Thymus (tissue), 11 donors: ENCODE data around the gene MAGI2. TPM values are rescaled to one million over a fixed set of nuclear protein-coding genes. Genes with fewer than 3 reads are reported as not detected.

Experiments used
- DNase-seq, 9 donors: peaks; one replicate each; pipeline ENCODE4 v3.0.0-alpha.2; 2013; ENCODE audit warnings: low spot score in 9 of 9, low read depth in 6 of 9, missing footprints in 1 of 9
- H3K27ac ChIP-seq, 2 donors: one replicate each; pipeline ENCODE4 v1.5.1; 2013; ENCODE audit warnings: control low read depth in 1 of 2, low read depth in 1 of 2, low read length in 1 of 2, mild to moderate bottlenecking in 1 of 2, moderate library complexity in 1 of 2
- H3K27me3 ChIP-seq, 2 donors: one replicate each; pipeline ENCODE4 v1.5.1; 2013; ENCODE audit warnings: low read length in 1 of 2; ENCODE audit not compliant: control insufficient read depth in 2 of 2, insufficient read depth in 1 of 2
- H3K36me3 ChIP-seq, 2 donors: one replicate each; pipeline ENCODE4 v1.5.1; 2013; ENCODE audit warnings: low read length in 1 of 2, mild to moderate bottlenecking in 1 of 2, moderate library complexity in 1 of 2; ENCODE audit not compliant: control insufficient read depth in 2 of 2, insufficient read depth in 2 of 2
- H3K4me1 ChIP-seq, 2 donors: one replicate each; pipeline ENCODE4 v1.5.1; 2013; ENCODE audit warnings: low read length in 2 of 2; ENCODE audit not compliant: control insufficient read depth in 2 of 2, insufficient read depth in 2 of 2
- H3K4me3 ChIP-seq, 2 donors: one replicate each; pipeline ENCODE4 v1.5.1; 2013; ENCODE audit warnings: low read length in 2 of 2, control low read depth in 1 of 2, mild to moderate bottlenecking in 1 of 2
- H3K9me3 ChIP-seq, 2 donors: one replicate each; pipeline ENCODE4 v1.5.1; 2013; ENCODE audit warnings: low read length in 1 of 2, mild to moderate bottlenecking in 1 of 2; ENCODE audit not compliant: control insufficient read depth in 2 of 2, insufficient read depth in 1 of 2
- WGBS: extraction: QIAGEN DNeasy Blood & Tissue Kit; methylation state at CpG from one replicate; pipeline ENCODE4 v1.1.7; 2013; 5-methylcytosine and 5-hydroxymethylcytosine counted together
- polyA plus RNA-seq: library from polyadenylated mRNA; stranded (reverse); fragments of 200-250 nt; gene quantifications from one replicate; pipeline ENCODE4 v1.2.3, GENCODE V29; 2013
- total RNA-seq: library from RNA; stranded (reverse); fragments of 120-200 nt; gene quantifications from one replicate; pipeline ENCODE4 v1.2.4, GENCODE V29; 2013
- donor health status: healthy.

Gene MAGI2
- total and polyA plus RNA-seq, 2 donors: 0.42 to 1.7 TPM

- DNase-seq: no peak
- Histone ChIP-seq H3K27me3 (no peaks in the 10 kb centered on the region), H3K4me1 (no peaks in the 10 kb centered on the region), H3K9me3 (no peaks in the 10 kb centered on the region), H3K27ac (no peak overlapping the region), H3K36me3 (no peaks in the 10 kb centered on the region), H3K4me3 (no peak overlapping the region)
- WGBS: 94% methylated on average over 7 of the region's 7 CpGs
These were observed 159.8 kb downstream of the MAGI2 start for GRCh38 chr7:79293655-79294142.

GRCh38 chr7:79292834-79293233 lies 160.6 kb downstream of the MAGI2 start:
- no peaks in the 10 kb centered on the region for H3K36me3 ChIP-seq
- H3K27me3 ChIP-seq: no peaks in the 10 kb centered on the region
- no peaks in the 10 kb centered on the region for H3K4me1 ChIP-seq
- H3K9me3 ChIP-seq: no peaks in the 10 kb centered on the region
- 96% methylated on average over 2 of the region's 2 CpGs for WGBS
- no peak for DNase-seq
- no peak overlapping the region for H3K4me3 ChIP-seq
- no peak overlapping the region for H3K27ac ChIP-seq

- no peaks in the 10 kb centered on the region for H3K4me1 ChIP-seq
- no peak overlapping the region for H3K4me3 ChIP-seq
- no peaks in the 10 kb centered on the region for H3K9me3 ChIP-seq
- H3K36me3 ChIP-seq: no peaks in the 10 kb centered on the region
- H3K27me3 ChIP-seq: no peaks in the 10 kb centered on the region
- no peak for DNase-seq
- no peak overlapping the region for H3K27ac ChIP-seq
These were observed 162.0 kb downstream of the MAGI2 start for GRCh38 chr7:79291498-79291865.

- Histone ChIP-seq H3K36me3 (no peaks in the 10 kb centered on the region), H3K4me3 (no peak overlapping the region), H3K27ac (no peak overlapping the region), H3K27me3 (no peaks in the 10 kb centered on the region), H3K9me3 (no peaks in the 10 kb centered on the region), H3K4me1 (no peaks in the 10 kb centered on the region)
- DNase-seq: no peak
- WGBS: 93% methylated on average over 4 of the region's 4 CpGs
These were observed 162.5 kb downstream of the MAGI2 start for GRCh38 chr7:79290841-79291497.

- no peak overlapping the region for H3K4me3 ChIP-seq
- WGBS: 95% methylated on average over 3 of the region's 3 CpGs
- H3K27me3 ChIP-seq: no peaks in the 10 kb centered on the region
- H3K36me3 ChIP-seq: no peaks in the 10 kb centered on the region
- no peak for DNase-seq
- H3K9me3 ChIP-seq: no peaks in the 10 kb centered on the region
- H3K4me1 ChIP-seq: no peaks in the 10 kb centered on the region
- no peak overlapping the region for H3K27ac ChIP-seq
These were observed 163.1 kb downstream of the MAGI2 start for GRCh38 chr7:79290398-79290797.

- Histone ChIP-seq H3K27ac (no peak overlapping the region), H3K4me3 (no peak overlapping the region), H3K4me1 (no peaks in the 10 kb centered on the region), H3K36me3 (no peaks in the 10 kb centered on the region), H3K27me3 (no peaks in the 10 kb centered on the region), H3K9me3 (no peaks in the 10 kb centered on the region)
- WGBS: 88% methylated on average over 5 of the region's 5 CpGs
- DNase-seq: no peak
These were observed 164.8 kb downstream of the MAGI2 start for GRCh38 chr7:79288655-79289054.

GRCh38 chr7:79287981-79288380 lies 165.5 kb downstream of the MAGI2 start:
- H3K27me3 ChIP-seq: no peaks in the 10 kb centered on the region
- H3K27ac ChIP-seq: no peak overlapping the region
- no peak for DNase-seq
- 98% methylated on average over 1 of the region's 1 CpG for WGBS
- H3K4me3 ChIP-seq: no peak overlapping the region
- H3K4me1 ChIP-seq: no peaks in the 10 kb centered on the region
- H3K36me3 ChIP-seq: no peaks in the 10 kb centered on the region
- H3K9me3 ChIP-seq: no peaks in the 10 kb centered on the region

- 47% methylated on average over 1 of the region's 1 CpG for WGBS
- Histone ChIP-seq H3K9me3 (no peaks in the 10 kb centered on the region), H3K4me1 (no peaks in the 10 kb centered on the region), H3K36me3 (no peaks in the 10 kb centered on the region), H3K27ac (no peak overlapping the region), H3K4me3 (no peak overlapping the region), H3K27me3 (no peaks in the 10 kb centered on the region)
- no peak for DNase-seq
These were observed 167.3 kb downstream of the MAGI2 start for GRCh38 chr7:79286181-79286580.

- Histone ChIP-seq H3K27me3 (no peaks in the 10 kb centered on the region), H3K4me3 (no peak overlapping the region), H3K4me1 (no peaks in the 10 kb centered on the region), H3K9me3 (no peaks in the 10 kb centered on the region), H3K36me3 (no peaks in the 10 kb centered on the region), H3K27ac (no peak overlapping the region)
- 87% methylated on average over 1 of the region's 1 CpG for WGBS
- DNase-seq: no peak
These were observed 167.7 kb downstream of the MAGI2 start for GRCh38 chr7:79285756-79286155.
